Gastroesophageal sphincter (tissue), 4 donors: ENCODE data around the gene SMAD6. TPM values are rescaled to one million over a fixed set of nuclear protein-coding genes. Genes with fewer than 3 reads are reported as not detected.

Source experiments
- ATAC-seq: fragments of 150-250 bp; one replicate; pipeline ENCODE4 v1.9.1; 2016; ENCODE audit warnings: mild to moderate bottlenecking, moderate library complexity
- H3K27ac ChIP-seq, 4 donors: fragments of 200-600 bp; sonication (generic) in 3 of 4; 1 replicate in 3 of 4; 2 replicates in 1 of 4; pipeline ENCODE4 v1.5.1; 2016 to 2019
- H3K27me3 ChIP-seq: fragments of 200-600 bp; sonication (generic); one replicate; pipeline ENCODE4 v1.5.1; 2019
- H3K36me3 ChIP-seq, 2 donors: fragments of 200-600 bp; sonication (generic); one replicate each; pipeline ENCODE4 v1.5.1; 2019; ENCODE audit warnings: control low read depth in 1 of 2
- H3K4me1 ChIP-seq, 3 donors: fragments of 200-600 bp; sonication (generic); 1 replicate in 2 of 3; 2 replicates in 1 of 3; pipeline ENCODE4 v1.5.1; 2016 to 2019; ENCODE audit warnings: control low read depth in 2 of 3
- H3K4me3 ChIP-seq, 2 donors: fragments of 200-600 bp; sonication (generic); one replicate each; pipeline ENCODE4 v1.5.1; 2019; ENCODE audit warnings: mild to moderate bottlenecking in 1 of 2, moderate library complexity in 1 of 2
- H3K9me3 ChIP-seq, 3 donors: fragments of 200-600 bp; sonication (generic); one replicate each; pipeline ENCODE4 v1.5.1; 2017 to 2019; ENCODE audit warnings: control low read depth in 2 of 3
- EP300 ChIP-seq: sonication (generic); formaldehyde crosslinking; IDR thresholded peaks from one replicate; pipeline ENCODE4 v1.6.1; 2017; ENCODE audit warnings: antibody characterized with exemption, mild to moderate bottlenecking
- POLR2A ChIP-seq, 2 donors: fragments of 450-650 bp; IDR thresholded peaks; one replicate each; pipeline ENCODE4 v1.6.1; 2017; ENCODE audit warnings: antibody characterized with exemption in 2 of 2, mild to moderate bottlenecking in 2 of 2, moderate library complexity in 1 of 2
- POLR2AphosphoS5 ChIP-seq: sonication (generic); formaldehyde crosslinking; IDR thresholded peaks from one replicate; pipeline ENCODE4 v1.6.1; 2017; ENCODE audit warnings: antibody characterized with exemption
- whole genome bisulfite sequencing, 2 donors: methylation state at CpG; one replicate each; pipeline ENCODE4 v1.1.5; 2018; ENCODE audit warnings: low coverage in 1 of 2; 5-methylcytosine and 5-hydroxymethylcytosine counted together
- total RNA-seq, 4 donors: library from RNA; depleted of rRNA; stranded (reverse); fragments of >200 nt; gene quantifications; one replicate each; pipeline ENCODE4 v1.1.0, GENCODE V29; 2016
- TF ChIP-seq, protein P1 (sequence below), 4 experiments: fragments of 200-600 bp in 2 of 4; fragments of 450-650 bp in 2 of 4; sonication (generic) in 1 of 4; IDR thresholded peaks; one replicate each; pipeline ENCODE4 v1.5.1; 2017 to 2019; ENCODE audit warnings: antibody characterized with exemption in 4 of 4, mild to moderate bottlenecking in 2 of 4, moderate library complexity in 2 of 4

The SMAD6 gene
- total RNA-seq, 4 donors from 2014 or later: 9.9 to 11.2 (median 10.9) TPM

DNA sequence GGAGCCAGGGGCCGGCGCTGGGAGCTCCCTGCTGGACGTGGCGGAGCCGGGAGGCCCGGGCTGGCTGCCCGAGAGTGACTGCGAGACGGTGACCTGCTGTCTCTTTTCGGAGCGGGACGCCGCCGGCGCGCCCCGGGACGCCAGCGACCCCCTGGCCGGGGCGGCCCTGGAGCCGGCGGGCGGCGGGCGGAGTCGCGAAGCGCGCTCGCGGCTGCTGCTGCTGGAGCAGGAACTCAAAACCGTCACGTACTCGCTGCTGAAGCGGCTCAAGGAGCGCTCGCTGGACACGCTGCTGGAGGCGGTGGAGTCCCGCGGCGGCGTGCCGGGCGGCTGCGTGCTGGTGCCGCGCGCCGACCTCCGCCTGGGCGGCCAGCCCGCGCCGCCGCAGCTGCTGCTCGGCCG is 1.5 kb downstream of the SMAD6 start:
- Histone ChIP-seq H3K4me3 (peak overlapping the region; percentile 39 to 74), H3K27me3 (no peaks in the 10 kb centered on the region), H3K36me3 (no peaks in the 10 kb centered on the region), H3K27ac (peak overlapping the region in 3 of 4 donors; percentile 74 to 91 (median 90)), H3K4me1 (peaks cover 0 to 66% (median 19%) of the 10 kb centered on the region in 3 donors), H3K9me3 (no peaks in the 10 kb centered on the region)
- no CpG with 5 or more reads among the region's 59 CpGs for WGBS, 2 donors
- peak in 1 of 2 donors; percentile 34 for TF ChIP-seq POLR2A (IDR thresholded peaks at IDR 0.05)
- TF ChIP-seq POLR2AphosphoS5: no peak
- no peak for ATAC-seq

DNA sequence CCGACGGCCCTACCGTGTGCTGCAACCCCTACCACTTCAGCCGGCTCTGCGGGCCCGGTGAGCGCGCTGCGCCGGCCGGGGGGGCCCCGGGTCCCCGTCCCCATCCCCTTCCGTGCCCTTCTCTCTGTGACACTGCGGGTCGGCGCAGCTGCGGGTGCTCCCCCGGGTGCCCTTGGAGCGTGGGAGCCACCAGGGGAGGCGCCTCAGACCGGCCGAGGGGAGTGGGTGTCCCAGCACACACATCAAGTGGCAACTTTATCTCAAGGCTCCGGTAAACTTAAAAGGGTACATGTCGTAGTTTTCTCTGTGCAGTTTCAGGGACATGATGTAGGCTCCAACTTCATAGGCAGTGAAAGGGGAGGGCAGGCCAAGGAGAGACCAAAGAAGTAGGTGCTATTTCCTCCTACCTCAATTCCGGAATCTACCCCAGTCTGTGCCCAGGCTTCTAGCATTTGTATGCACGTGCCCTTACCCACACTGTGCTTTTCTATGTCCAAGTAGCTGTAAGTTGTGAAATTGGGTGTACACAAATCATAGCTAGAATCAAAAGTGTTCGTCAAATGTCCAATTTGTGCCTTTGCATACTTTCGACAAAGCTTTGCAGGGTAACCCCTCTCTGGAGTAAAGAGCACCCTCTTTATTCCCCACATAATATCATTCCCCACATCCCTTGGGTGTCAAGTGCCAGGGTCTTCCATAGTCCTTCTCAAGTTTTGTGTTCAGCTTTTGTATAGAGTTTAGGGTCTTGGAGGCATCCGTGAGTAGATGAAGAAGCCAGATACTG is 2.2 kb downstream of the SMAD6 start:
- H3K9me3 ChIP-seq: no peaks in the 10 kb centered on the region
- peak overlapping the region; percentile 39 to 74 for H3K4me3 ChIP-seq
- no peak for ATAC-seq
- 44 to 45% methylated on average over 3 to 5 of the region's 30 CpGs for WGBS, 2 donors
- no peaks in the 10 kb centered on the region for H3K27me3 ChIP-seq
- H3K4me1 ChIP-seq: peaks cover 0 to 66% (median 19%) of the 10 kb centered on the region in 3 donors
- TF ChIP-seq, protein P1, sequence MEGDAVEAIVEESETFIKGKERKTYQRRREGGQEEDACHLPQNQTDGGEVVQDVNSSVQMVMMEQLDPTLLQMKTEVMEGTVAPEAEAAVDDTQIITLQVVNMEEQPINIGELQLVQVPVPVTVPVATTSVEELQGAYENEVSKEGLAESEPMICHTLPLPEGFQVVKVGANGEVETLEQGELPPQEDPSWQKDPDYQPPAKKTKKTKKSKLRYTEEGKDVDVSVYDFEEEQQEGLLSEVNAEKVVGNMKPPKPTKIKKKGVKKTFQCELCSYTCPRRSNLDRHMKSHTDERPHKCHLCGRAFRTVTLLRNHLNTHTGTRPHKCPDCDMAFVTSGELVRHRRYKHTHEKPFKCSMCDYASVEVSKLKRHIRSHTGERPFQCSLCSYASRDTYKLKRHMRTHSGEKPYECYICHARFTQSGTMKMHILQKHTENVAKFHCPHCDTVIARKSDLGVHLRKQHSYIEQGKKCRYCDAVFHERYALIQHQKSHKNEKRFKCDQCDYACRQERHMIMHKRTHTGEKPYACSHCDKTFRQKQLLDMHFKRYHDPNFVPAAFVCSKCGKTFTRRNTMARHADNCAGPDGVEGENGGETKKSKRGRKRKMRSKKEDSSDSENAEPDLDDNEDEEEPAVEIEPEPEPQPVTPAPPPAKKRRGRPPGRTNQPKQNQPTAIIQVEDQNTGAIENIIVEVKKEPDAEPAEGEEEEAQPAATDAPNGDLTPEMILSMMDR (IDR thresholded peaks at IDR 0.05): no peak
- TF ChIP-seq POLR2AphosphoS5: no peak
- no peak for TF ChIP-seq EP300
- TF ChIP-seq POLR2A (IDR thresholded peaks at IDR 0.05): no peak
- H3K27ac ChIP-seq: peak overlapping the region in 3 of 4 donors; percentile 74 to 91 (median 90)
- no peaks in the 10 kb centered on the region for H3K36me3 ChIP-seq

DNA sequence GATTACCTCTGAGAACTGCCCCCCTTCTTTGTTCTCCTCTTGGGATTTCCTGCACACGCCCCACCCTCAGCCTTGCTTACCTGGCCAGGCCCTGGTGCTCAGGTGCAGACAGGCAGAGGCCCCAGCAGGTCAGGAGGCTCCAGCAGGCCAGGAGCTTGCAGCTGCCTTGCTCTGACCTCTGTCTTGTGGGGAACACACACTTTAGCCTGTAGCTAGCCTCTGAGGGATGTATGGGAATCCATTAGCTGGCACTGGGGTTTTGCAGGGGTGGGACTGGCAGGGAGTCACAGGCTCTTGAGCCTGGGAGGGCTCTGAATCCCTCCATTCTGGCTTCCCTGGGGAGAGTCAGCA is 2.7 kb downstream of the SMAD6 start:
- H3K36me3 ChIP-seq: no peaks in the 10 kb centered on the region
- no CpG with 5 or more reads among the region's 1 CpG for WGBS, 2 donors
- no peak for ATAC-seq
- no peaks in the 10 kb centered on the region for H3K27me3 ChIP-seq
- H3K9me3 ChIP-seq: no peaks in the 10 kb centered on the region
- TF ChIP-seq, protein P1 (IDR thresholded peaks at IDR 0.05): no peak
- TF ChIP-seq POLR2AphosphoS5 (no peak), POLR2A (IDR thresholded peaks at IDR 0.05) (no peak), EP300 (no peak)
- peaks cover 0 to 69% (median 19%) of the 10 kb centered on the region in 3 donors for H3K4me1 ChIP-seq
- H3K27ac ChIP-seq: peak overlapping the region in 3 of 4 donors; percentile 45 to 91 (median 51)
- peak overlapping the region in 1 of 2 donors; percentile 74 for H3K4me3 ChIP-seq

GRCh38 chr15:66705277-66706146 is 3.5 kb downstream of the SMAD6 start:
- H3K9me3 ChIP-seq: no peaks in the 10 kb centered on the region
- no peak for TF ChIP-seq EP300
- no peak for TF ChIP-seq POLR2AphosphoS5
- TF ChIP-seq, protein P1 (IDR thresholded peaks at IDR 0.05): no peak
- TF ChIP-seq POLR2A (IDR thresholded peaks at IDR 0.05): no peak
- peak overlapping the region in 3 of 4 donors; percentile 74 to 91 (median 82) for H3K27ac ChIP-seq
- H3K27me3 ChIP-seq: no peaks in the 10 kb centered on the region
- no peaks in the 10 kb centered on the region for H3K36me3 ChIP-seq
- ATAC-seq: no peak
- WGBS, 2 donors: 82 to 91% methylated on average over 4 to 5 of the region's 6 CpGs
- H3K4me1 ChIP-seq: peaks cover 0 to 68% (median 19%) of the 10 kb centered on the region in 3 donors
- peak overlapping the region in 1 of 2 donors; percentile 74 for H3K4me3 ChIP-seq

DNA sequence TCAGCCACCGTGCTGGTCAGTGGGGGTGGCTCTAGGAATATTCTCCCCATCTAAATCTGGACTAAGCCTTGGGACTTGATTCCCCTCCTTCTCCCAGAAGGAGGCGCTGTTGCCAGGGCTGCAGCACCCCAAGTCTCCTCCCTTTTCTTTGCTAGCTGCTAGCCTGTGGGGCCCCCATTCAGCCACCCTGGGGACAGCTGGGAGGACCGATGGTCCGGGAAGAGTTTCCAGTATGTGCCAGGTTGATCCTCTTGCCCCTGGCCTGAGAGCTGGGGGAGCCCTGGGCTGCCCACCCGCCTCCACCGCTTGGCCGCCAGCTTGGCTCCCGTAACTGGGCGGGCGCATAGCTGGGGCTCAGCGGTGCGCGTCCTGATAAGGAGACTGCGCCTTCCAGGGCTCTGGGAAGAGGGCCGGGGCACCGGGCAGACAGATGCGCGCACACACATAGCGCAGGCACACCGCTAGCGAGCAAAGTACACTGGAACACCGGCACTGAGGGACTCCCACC is 4.2 kb downstream of the SMAD6 start:
- H3K4me1 ChIP-seq: peaks cover 0 to 72% (median 19%) of the 10 kb centered on the region in 3 donors
- peak overlapping the region in 1 of 2 donors; percentile 74 for H3K4me3 ChIP-seq
- H3K27ac ChIP-seq: peak overlapping the region; percentile 26 to 82 (median 74)
- TF ChIP-seq, protein P1 (IDR thresholded peaks at IDR 0.05): peak in 3 of 4 experiments; percentile 16 to 42 (median 21)
- TF ChIP-seq POLR2A (IDR thresholded peaks at IDR 0.05): no peak
- ATAC-seq: no peak
- no peaks in the 10 kb centered on the region for H3K9me3 ChIP-seq
- H3K36me3 ChIP-seq: no peaks in the 10 kb centered on the region
- 60% methylated on average over 1 of the region's 22 CpGs; no CpG with 5 or more reads in 1 of the 2 donors for WGBS, 2 donors
- no peaks in the 10 kb centered on the region for H3K27me3 ChIP-seq
